ENCODE data around the gene CD207.
"Not testable (repeated sequence)": the region's sequence is repeated elsewhere in the genome, so short reads cannot be mapped to it uniquely, and the experiment has no call there.

The CD207 gene

GRCh38 chr2:70828914-70829824 is 6.4 kb downstream of the CD207 start:
- no peak for DNase-seq

DNA sequence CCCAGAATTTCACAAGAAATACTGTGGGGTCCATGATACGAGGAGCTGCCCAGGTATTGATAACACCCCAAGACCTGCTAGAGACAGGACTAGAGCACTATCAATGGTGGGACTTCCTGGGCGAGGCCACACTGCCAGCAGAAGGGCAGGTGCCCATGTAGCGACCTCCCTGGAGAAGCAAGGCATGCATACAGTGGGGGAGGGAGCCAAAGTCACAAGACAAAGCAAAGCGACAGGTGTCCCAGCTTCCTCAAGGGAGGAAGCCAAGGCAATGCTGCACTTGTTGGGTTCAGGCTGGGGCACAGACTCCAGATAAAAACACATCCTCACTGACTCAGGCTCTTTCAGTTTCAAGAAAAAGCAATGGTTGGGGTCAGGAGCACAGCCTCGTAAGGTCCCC is 7.5 kb downstream of the CD207 start:
- no peak for DNase-seq

DNA sequence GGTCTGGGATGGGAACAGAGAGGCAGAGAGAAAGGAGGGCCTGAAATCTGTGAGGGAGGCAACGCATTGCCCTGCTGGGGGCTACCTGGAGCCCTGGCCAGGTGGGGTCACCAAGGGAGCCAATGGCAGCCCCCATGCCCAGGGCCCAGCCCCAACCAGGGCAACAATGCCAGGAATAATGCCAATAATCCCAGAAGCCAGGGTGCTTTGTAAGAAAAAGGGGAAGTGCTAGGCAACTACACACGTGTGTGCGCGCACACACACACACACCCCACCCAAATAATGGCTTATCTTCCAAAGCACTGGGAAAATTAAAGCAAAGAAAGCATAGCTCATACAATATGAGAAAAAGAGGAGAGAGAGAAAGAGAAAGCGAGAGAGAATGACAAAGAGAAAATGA is 8.2 kb downstream of the CD207 start:
- DNase-seq, result no peak

DNA sequence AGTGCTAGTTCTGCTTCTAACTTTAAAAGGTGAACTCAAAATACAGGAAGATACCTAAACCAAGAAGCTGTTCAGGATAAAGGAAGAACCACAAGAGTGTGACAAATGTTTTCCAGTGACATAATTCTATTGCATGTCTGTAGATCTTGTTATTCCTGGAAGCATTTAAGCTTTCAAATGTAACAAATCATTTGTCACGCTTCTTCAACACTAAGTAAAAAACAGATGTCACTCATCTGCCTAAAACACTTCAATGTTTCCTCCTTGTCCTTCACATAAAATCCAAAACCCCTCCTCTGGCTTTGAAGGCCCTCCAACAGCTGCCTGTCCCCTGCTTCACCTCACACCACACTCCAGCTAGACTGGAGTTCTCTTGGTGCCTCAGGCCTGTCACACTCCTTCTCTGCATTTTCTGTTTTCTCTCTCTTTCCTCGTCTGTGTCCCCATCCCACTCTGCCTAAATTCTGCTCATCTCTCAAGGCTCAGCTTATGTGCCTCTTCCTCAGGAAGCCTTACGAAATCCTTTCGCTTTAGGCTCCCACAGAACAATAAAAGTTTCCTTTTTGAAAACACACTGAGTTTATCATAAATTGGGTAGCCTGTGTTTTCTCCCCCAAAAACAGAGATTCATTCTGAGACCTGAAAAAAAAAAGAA is 8.8 kb downstream of the CD207 start:
- DNase-seq, result no peak

DNA sequence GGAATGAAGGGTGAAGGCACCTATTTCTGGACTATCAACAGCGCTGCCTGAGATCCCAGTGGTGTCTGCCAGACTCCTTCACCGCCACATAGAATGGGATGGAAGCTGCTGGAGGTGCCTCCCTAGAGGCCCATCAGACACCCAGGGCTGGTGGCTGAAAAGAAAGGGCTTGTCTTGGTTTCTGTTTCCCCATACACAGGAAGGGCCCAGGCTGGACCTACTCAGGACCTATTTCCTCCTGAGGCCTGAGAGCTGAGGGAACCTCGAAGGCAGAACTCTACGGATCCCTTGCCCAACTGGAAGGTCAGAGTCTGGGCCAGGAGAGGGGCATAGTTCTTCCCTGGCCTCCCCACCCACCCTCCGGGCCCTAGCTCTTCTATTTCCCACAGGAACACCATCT is 12.4 kb downstream of the CD207 start:
- no peak for DNase-seq

GRCh38 chr2:70822843-70823242 is 12.8 kb downstream of the CD207 start:
- DNase-seq, result peak; percentile 10

DNA sequence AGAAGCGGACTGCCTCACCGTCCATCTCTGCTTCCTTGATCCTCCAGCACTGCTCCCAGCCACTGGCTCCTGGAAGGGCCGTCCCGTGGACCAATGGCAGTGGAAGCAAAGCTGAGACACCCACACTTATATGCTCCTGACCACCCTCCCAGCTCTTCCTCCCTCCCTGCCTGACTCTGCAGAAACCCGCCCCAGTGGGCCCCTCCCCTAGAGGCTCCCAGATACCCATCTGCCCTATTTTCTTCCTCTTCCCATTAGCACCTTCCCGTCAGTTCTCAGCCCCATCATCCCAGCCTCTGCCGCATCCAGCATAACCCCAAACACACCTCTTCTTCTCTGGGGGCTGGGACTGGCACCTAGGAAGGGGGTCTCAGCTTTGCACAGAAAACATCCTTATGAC is 15.1 kb downstream of the CD207 start, which contains the start of gene CLEC4F:
TSS of gene CLEC4F (minus strand) at position 101 of the 400 bp plus-strand sequence. CDS start at position 25, 76 bp downstream.
- no peak for DNase-seq

GRCh38 chr2:70817284-70817954 is 18.2 kb downstream of the CD207 start:
- DNase-seq, result no peak

GRCh38 chr2:70816726-70817125 is 18.9 kb downstream of the CD207 start:
- no peak for DNase-seq

DNA sequence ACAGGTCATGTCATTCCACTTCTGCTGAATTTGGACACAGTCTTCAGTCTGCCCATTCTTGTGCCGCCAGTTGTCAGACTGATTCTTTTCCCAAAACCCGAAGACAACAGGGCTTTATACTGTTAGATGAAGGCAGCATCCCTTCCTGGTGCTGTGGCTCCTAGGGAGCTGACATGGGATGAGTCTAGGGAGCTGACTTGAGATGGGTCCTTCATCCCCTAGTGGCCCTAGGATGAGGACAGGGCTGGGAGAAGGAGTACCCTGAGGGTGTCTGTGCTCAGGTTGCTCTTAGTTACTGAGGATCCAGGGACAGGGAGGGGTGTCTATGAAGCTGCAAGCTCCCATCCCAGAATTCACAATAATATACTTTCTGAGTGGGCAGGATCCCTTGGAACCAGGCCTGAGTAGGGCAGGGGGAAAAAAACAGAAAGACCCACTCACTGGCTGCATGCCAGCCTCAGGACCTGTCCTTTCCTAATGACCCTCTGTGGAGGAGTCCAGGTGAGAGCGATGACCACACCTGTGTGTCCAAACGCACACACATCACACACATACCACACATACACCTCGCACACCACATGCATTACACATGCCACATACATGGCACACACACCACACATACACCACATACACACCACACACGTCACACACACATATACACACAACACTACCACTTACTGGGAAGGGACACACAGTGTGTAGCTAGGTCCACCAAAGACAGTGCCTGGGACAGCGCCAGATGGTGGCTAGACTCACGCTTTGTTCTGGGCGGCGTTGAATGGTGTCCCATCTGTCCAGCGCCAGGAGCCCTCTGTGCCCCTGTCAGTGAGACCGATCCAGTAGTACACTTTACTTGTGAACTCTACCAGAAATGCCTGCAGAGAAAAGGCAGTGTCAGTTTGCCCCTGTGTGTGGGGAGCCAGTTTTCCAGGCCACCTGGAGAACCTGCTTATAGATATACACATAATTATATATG is 26.3 kb downstream of the CD207 start:
- DNase-seq, result no peak

GRCh38 chr2:70807828-70808118 is 27.8 kb downstream of the CD207 start:
- DNase-seq, result no peak

DNA sequence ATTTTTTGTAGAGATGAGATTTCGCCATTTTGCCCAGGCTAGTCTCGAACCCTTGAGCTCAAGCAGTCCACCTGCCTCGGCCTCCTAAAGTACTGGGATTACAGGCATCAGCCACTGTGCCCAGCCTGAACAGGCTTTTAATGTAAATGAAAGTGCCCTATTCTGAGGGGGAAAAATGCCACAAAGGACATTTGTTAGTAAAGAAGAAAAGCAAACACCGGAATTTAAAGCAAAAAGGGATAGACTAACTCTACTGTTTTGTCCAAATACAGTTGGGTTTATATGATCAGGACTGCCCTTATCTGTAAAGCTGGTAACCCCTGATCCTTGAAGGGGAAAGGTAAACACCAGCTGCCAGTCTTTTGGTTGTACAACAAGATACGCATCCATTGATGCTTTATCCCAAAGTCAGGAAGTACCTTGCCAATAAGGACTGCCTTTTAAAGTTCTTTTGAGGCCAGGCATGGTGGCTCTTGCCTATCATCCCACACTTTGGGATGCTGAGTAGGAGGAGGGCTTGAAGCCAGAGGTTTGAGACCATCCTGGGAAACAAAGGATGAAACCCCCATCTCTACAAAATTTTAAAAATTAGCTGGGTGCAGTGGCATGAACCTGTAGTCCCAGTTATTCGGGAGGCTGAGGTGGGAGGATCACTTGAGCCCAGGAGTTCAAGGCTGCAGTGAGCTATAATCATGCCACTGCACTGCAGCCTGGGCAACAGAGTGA is 28.4 kb downstream of the CD207 start:
- no peak for DNase-seq

GRCh38 chr2:70806620-70807019 is 29.0 kb downstream of the CD207 start:
- no peak for DNase-seq

GRCh38 chr2:70806013-70806412 is 29.6 kb downstream of the CD207 start:
- DNase-seq, result no peak

GRCh38 chr2:70801607-70802263 is 33.9 kb downstream of the CD207 start:
- DNase-seq, result no peak

DNA sequence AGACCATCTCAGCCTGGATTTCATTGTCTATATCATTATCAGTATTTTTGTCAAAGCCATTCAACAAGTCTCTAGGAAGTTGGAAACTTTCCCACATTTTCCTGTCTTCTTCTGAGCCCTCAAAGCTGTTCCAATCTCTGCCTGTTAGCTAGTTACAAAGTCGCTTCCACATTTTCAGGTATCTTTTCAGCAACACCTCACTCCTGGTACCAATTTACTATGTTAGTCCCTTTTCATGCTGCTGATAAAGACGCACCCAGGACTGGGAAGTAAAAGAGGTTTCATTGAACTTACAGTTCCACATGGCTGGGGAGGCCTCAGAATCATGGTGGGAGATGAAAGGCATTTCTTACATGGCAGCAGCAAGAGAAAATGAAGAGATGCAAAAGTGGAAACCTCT is 35.9 kb downstream of the CD207 start:
- DNase-seq, result no peak

DNA sequence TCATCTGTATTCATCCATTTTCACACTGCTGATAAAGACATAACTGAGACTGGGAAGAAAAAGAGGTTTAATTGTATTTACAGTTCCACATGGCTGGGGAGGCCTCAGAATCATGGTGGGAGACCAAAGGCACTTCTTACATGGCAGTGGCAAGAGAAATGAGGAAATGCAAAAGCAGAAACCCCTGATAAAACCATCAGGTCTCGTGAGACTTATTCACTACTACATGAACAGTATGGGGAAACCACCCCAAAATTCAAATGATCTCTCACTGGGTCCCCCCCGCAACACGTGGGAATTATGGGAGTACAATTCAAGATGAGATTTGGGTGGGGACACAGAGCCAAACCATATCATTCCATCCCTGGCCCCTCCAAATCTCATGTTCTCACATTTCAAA is 37.6 kb downstream of the CD207 start:
- not testable (repeated sequence) for DNase-seq

DNA sequence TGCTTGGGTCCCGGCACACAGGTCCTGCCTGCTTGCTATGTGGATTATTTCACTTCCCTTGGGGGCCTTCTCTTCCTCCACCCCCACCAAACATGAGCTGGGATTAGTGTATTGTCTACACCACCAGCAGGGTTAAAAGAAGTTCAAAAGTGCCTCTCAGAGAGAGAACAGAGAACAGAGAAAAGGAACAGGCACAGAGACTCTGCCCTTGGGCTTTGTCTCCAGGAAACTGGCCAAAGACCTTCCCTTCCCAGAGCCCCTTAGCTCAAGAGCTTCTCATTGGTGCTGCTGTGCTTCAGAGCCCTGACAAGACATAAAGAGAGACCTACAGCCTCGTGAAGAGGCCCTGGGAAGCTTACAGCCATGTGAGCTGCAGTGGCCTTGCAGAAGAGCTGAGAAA is 38.1 kb downstream of the CD207 start:
- DNase-seq, result no peak

DNA sequence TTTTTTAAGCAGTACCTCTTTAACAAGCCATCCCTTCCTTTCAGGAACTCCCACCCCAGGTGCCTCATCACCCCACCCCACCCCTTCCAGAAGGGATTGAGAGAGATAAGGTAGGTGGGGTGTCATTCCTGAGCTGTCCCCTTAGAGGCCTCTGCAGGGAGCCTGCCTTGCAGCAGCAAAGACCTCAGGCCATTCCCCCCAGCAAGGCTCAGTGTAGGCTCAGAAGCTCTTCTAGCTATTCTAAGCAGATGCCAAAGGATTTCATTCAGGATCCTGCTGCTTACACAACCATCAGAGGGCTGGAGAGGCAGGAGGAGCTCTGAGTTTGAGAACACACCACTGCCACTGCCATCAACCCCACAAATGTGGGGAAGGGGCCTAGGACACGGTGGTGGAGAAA is 39.4 kb downstream of the CD207 start:
- DNase-seq, result no peak

GRCh38 chr2:70795164-70795995 is 40.2 kb downstream of the CD207 start:
- no peak for DNase-seq

Data from CD4-positive, alpha-beta T cell treated with Interleukin-17A for 1 hour (primary cell).